Mesenteric fat pad (tissue), 1 donor: ENCODE results near the gene ZNF581. TPM values are rescaled to one million over a fixed set of nuclear protein-coding genes. Genes with fewer than 3 reads are reported as not detected.

Source experiments
- DNase-seq: peaks from one replicate; pipeline ENCODE4 v3.0.0-alpha.2; 2020; ENCODE audit warnings: low spot score
- total RNA-seq: library from RNA; stranded (reverse); fragmentation: NEBNext Ultra II Directional; extraction: Animal tissue kit (Norgen Biotek cat#: 25700); gene quantifications from one replicate; pipeline ENCODE4 v1.2.1, GENCODE V29; 2021
- donor health status: DM: yes; HTN: yes; CAD: no.

The ZNF581 gene
- total RNA-seq, 1 donor from 2014 or later = 11.3 TPM

- DNase-seq = no peak
Observed at GRCh38 chr19:55661826-55662225, 18.4 kb downstream of the ZNF581 start.

GRCh38 chr19:55663846-55664536 lies 20.5 kb downstream of the ZNF581 start:
- no peak for DNase-seq

GRCh38 chr19:55666343-55667005 lies 23.0 kb downstream of the ZNF581 start:
- DNase-seq = no peak

- DNase-seq = no peak
Observed at GRCh38 chr19:55667006-55667381, 23.5 kb downstream of the ZNF581 start.

GRCh38 chr19:55667511-55667910 lies 24.1 kb downstream of the ZNF581 start:
- no peak for DNase-seq

GRCh38 chr19:55667958-55668357 lies 24.5 kb downstream of the ZNF581 start:
- DNase-seq = no peak

GRCh38 chr19:55668603-55669348 lies 25.3 kb downstream of the ZNF581 start:
- DNase-seq = no peak

- DNase-seq = no peak
Observed at GRCh38 chr19:55669418-55670279, 26.2 kb downstream of the ZNF581 start.

GRCh38 chr19:55670280-55671053 lies 27.0 kb downstream of the ZNF581 start:
- DNase-seq = no peak

GRCh38 chr19:55671054-55671378 lies 27.6 kb downstream of the ZNF581 start:
- DNase-seq = no peak

- DNase-seq = no peak
Observed at GRCh38 chr19:55672418-55672817, 29.0 kb downstream of the ZNF581 start.

- DNase-seq = no peak
Observed at GRCh38 chr19:55673465-55673864, 30.0 kb downstream of the ZNF581 start.

GRCh38 chr19:55673889-55674288 lies 30.4 kb downstream of the ZNF581 start:
- DNase-seq = no peak

- no peak for DNase-seq
Observed at GRCh38 chr19:55674459-55674840, 31.0 kb downstream of the ZNF581 start.

GRCh38 chr19:55674841-55675660 lies 31.6 kb downstream of the ZNF581 start, which contains the start of gene EPN1:
Gene EPN1, plus strand, starts transcription at chr19:55675226. Its CDS starts 3,402 bp downstream, at chr19:55678628.
- DNase-seq = peak; percentile 99

GRCh38 chr19:55675661-55676354 lies 32.4 kb downstream of the ZNF581 start:
- DNase-seq = no peak

- DNase-seq = no peak
Observed at GRCh38 chr19:55676383-55676782, 32.9 kb downstream of the ZNF581 start.

- no peak for DNase-seq
Observed at GRCh38 chr19:55676889-55677505, 33.5 kb downstream of the ZNF581 start.

- DNase-seq = no peak
Observed at GRCh38 chr19:55677572-55678028, 34.2 kb downstream of the ZNF581 start.
